HepG2 (cell line): ENCODE results near the gene BTN1A1. TPM values are rescaled to one million over a fixed set of nuclear protein-coding genes. Genes with fewer than 3 reads are reported as not detected.
A peak's percentile ranks its signal among the peaks of the same experiment; 100 is the strongest.

ENCODE experiments used
- ATF2 ChIP-seq: sonication (generic); formaldehyde crosslinking; IDR thresholded peaks from 2 replicates; pipeline ENCODE4 v1.4.0; 2020; ENCODE audit warnings: missing genetic modification reagents
- ATF7-NPFF ChIP-seq: sonication (generic); formaldehyde crosslinking; IDR thresholded peaks from 2 replicates; pipeline ENCODE4 v1.8.1; 2023; ENCODE audit warnings: mild to moderate bottlenecking, low read depth, missing genetic modification reagents, moderate library complexity
- BCL3 ChIP-seq: sonication (generic); formaldehyde crosslinking; IDR thresholded peaks from 2 replicates; pipeline ENCODE4 v1.5.1; 2020; ENCODE audit warnings: mild to moderate bottlenecking, missing genetic modification reagents, moderate library complexity
- CCAR2 ChIP-seq: fragments of 200-400 bp; formaldehyde crosslinking; optimal IDR thresholded peaks from 2 replicates; pipeline ENCODE3; 2018; ENCODE audit warnings: low read depth, mild to moderate bottlenecking, low read length, moderate library complexity
- GATA4 ChIP-seq: sonication (generic); IDR thresholded peaks from 2 replicates; pipeline ENCODE4 v1.6.1; 2016; ENCODE audit warnings: antibody characterized with exemption, low read depth, borderline replicate concordance
- KAT7 ChIP-seq: IDR thresholded peaks from 2 replicates; pipeline ENCODE4 v1.6.1; 2018; ENCODE audit warnings: borderline replicate concordance, missing compliant biosample characterization
- KDM3A ChIP-seq: IDR thresholded peaks from 2 replicates; pipeline ENCODE4 v1.6.1; 2018; ENCODE audit warnings: low read depth, missing compliant biosample characterization
- MAZ ChIP-seq, 2 experiments: sonication (generic) in 1 of 2; formaldehyde crosslinking in 1 of 2; IDR thresholded peaks; 2 replicates each; pipeline versions ENCODE4 v1.5.0 to v1.6.1; 2012 to 2020; ENCODE audit warnings: low read depth in 2 of 2, mild to moderate bottlenecking in 2 of 2, borderline replicate concordance in 1 of 2, improper control_type of control experiment in 1 of 2, low read length in 1 of 2, missing genetic modification reagents in 1 of 2, moderate library complexity in 1 of 2
- PRMT3 ChIP-seq: sonication (generic); formaldehyde crosslinking; IDR thresholded peaks from 2 replicates; pipeline ENCODE4 v1.8.1; 2022; ENCODE audit warnings: low read depth, mild to moderate bottlenecking, moderate library complexity, missing genetic modification reagents, borderline replicate concordance
- RCOR2 ChIP-seq: IDR thresholded peaks from 2 replicates; pipeline ENCODE4 v1.6.1; 2016; ENCODE audit warnings: missing biosample characterization, missing genetic modification reagents
- SIN3B ChIP-seq: fragments of 150-350 bp; IDR thresholded peaks from 2 replicates; pipeline ENCODE4 v1.6.1; 2014; ENCODE audit warnings: low read length
- UBTF ChIP-seq: sonication (generic); formaldehyde crosslinking; IDR thresholded peaks from 2 replicates; pipeline ENCODE4 v1.4.0; 2020; ENCODE audit warnings: mild to moderate bottlenecking, missing genetic modification reagents
- ZBTB21 ChIP-seq: sonication (generic); formaldehyde crosslinking; IDR thresholded peaks from 2 replicates; pipeline ENCODE4 v1.4.0; 2020; ENCODE audit warnings: missing genetic modification reagents
- ZNF124 ChIP-seq: sonication (generic); formaldehyde crosslinking; IDR thresholded peaks from 2 replicates; pipeline ENCODE4 v1.4.0; 2020; ENCODE audit warnings: missing genetic modification reagents
- ZNF24 ChIP-seq: fragments of 450-650 bp; IDR thresholded peaks from 2 replicates; pipeline ENCODE4 v1.6.1; 2017; ENCODE audit warnings: antibody characterized with exemption, mild to moderate bottlenecking
- ZNF331 ChIP-seq: sonication (generic); formaldehyde crosslinking; IDR thresholded peaks from 2 replicates; pipeline ENCODE4 v1.4.0; 2020; ENCODE audit warnings: missing genetic modification reagents
- ZNF556 ChIP-seq: sonication (generic); formaldehyde crosslinking; IDR thresholded peaks from 2 replicates; pipeline ENCODE4 v1.4.0; 2020; ENCODE audit warnings: mild to moderate bottlenecking, missing genetic modification reagents, borderline replicate concordance
- ZSCAN12 ChIP-seq: sonication (generic); formaldehyde crosslinking; IDR thresholded peaks from 2 replicates; pipeline ENCODE4 v1.9.0; 2021; ENCODE audit warnings: mild to moderate bottlenecking, missing genetic modification reagents
- polyA plus RNA-seq, 8 experiments: library from polyadenylated mRNA; depleted of rRNA in 3 of 8; stranded (reverse) in 7 of 8; unstranded in 1 of 8; fragments of >200 nt; fragmentation: Illumina TruSeq in 4 of 8; extraction: Trizol in 4 of 8; gene quantifications; 2 replicates each; pipeline versions ENCODE4 v1.2.1 to v1.2.3, GENCODE V29; 2011 to 2016; ENCODE audit warnings: low read depth in 4 of 8, missing spikeins in 1 of 8, mixed read lengths in 1 of 8; ENCODE audit not compliant: insufficient read depth in 1 of 8
- total RNA-seq, 5 experiments: library from RNA; depleted of rRNA; stranded (reverse); fragments of >200 nt; fragmentation: Illumina TruSeq; extraction: Trizol; gene quantifications; 2 replicates each; pipeline ENCODE4 v1.2.3, GENCODE V29; 2016; ENCODE audit warnings: low read depth in 1 of 5
- TF ChIP-seq, protein P1 (sequence below): IDR thresholded peaks from 2 replicates; pipeline ENCODE4 v1.4.0; 2020; ENCODE audit warnings: mild to moderate bottlenecking, missing genetic modification reagents

Gene BTN1A1
- total and polyA plus RNA-seq, 2 of the 13 experiments (the other 11 are each of a cell fraction or from before 2014, with no cell fraction given), result 0.04 TPM; not detected in 1

- TF ChIP-seq, protein P1, sequence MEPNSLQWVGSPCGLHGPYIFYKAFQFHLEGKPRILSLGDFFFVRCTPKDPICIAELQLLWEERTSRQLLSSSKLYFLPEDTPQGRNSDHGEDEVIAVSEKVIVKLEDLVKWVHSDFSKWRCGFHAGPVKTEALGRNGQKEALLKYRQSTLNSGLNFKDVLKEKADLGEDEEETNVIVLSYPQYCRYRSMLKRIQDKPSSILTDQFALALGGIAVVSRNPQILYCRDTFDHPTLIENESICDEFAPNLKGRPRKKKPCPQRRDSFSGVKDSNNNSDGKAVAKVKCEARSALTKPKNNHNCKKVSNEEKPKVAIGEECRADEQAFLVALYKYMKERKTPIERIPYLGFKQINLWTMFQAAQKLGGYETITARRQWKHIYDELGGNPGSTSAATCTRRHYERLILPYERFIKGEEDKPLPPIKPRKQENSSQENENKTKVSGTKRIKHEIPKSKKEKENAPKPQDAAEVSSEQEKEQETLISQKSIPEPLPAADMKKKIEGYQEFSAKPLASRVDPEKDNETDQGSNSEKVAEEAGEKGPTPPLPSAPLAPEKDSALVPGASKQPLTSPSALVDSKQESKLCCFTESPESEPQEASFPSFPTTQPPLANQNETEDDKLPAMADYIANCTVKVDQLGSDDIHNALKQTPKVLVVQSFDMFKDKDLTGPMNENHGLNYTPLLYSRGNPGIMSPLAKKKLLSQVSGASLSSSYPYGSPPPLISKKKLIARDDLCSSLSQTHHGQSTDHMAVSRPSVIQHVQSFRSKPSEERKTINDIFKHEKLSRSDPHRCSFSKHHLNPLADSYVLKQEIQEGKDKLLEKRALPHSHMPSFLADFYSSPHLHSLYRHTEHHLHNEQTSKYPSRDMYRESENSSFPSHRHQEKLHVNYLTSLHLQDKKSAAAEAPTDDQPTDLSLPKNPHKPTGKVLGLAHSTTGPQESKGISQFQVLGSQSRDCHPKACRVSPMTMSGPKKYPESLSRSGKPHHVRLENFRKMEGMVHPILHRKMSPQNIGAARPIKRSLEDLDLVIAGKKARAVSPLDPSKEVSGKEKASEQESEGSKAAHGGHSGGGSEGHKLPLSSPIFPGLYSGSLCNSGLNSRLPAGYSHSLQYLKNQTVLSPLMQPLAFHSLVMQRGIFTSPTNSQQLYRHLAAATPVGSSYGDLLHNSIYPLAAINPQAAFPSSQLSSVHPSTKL (CRISPR knock-in tag), result peak; percentile 93
- peak; percentile 76; the same call in 1 of the 2 replicates for TF ChIP-seq KDM3A (CRISPR knock-in tag)
- TF ChIP-seq PRMT3, result 0 out of 2 replicates have a peak, but pooled peaks have one; percentile 63
- peak; percentile 89 for TF ChIP-seq ZNF331 (CRISPR knock-in tag)
- TF ChIP-seq MAZ (IDR thresholded peaks at IDR 0.05; ENCODE audit: borderline replicate concordance, low read depth, low read length), result no peak
- TF ChIP-seq MAZ (CRISPR knock-in tag; IDR thresholded peaks at IDR 0.05; ENCODE audit: low read depth), result 0 out of 2 replicates have a peak, but pooled peaks have one; percentile 40
- TF ChIP-seq ZBTB21 (CRISPR knock-in tag), result no peak; the same call in 1 of the 2 replicates
- TF ChIP-seq RCOR2 (CRISPR knock-in tag), result peak; percentile 62; the same call in 1 of the 2 replicates
- 0 out of 2 replicates have a peak, but pooled peaks have one; percentile 33 for TF ChIP-seq BCL3 (CRISPR knock-in tag)
- TF ChIP-seq GATA4, result no peak
- peak; percentile 38; the same call in 1 of the 2 replicates for TF ChIP-seq ZNF124 (CRISPR knock-in tag)
- TF ChIP-seq KAT7 (CRISPR knock-in tag), result peak; percentile 45; the same call in 1 of the 2 replicates
- TF ChIP-seq ZNF556 (CRISPR knock-in tag), result peak; percentile 34; the same call in 1 of the 2 replicates
- TF ChIP-seq UBTF, result peak; percentile 37; the same call in 1 of the 2 replicates
- 0 out of 2 replicates have a peak, but pooled peaks have one; percentile 42 for TF ChIP-seq ATF7-NPFF (CRISPR knock-in tag)
- TF ChIP-seq ZNF24, result peak; percentile 99
- TF ChIP-seq SIN3B, result peak; percentile 54; the same call in 1 of the 2 replicates
- no peak for TF ChIP-seq CCAR2
- peak; percentile 55; the same call in 1 of the 2 replicates for TF ChIP-seq ATF2
- peak; percentile 44; the same call in 1 of the 2 replicates for TF ChIP-seq ZSCAN12 (CRISPR knock-in tag)
Measured at GRCh38 chr6:26556263-26557070, 56.4 kb downstream of the BTN1A1 start (continued).
